AG09309 (cell line): ENCODE data around the gene RASA3.

ENCODE experiments used
- DNase-seq: peaks from one replicate; pipeline ENCODE4 v3.0.0-alpha.2; 2010; ENCODE audit warnings: low read depth
- H3K4me3 ChIP-seq: 2 replicates; pipeline ENCODE4 v1.5.1; 2011; ENCODE audit warnings: mild to moderate bottlenecking, low read depth, low read length, moderate library complexity; ENCODE audit not compliant: control insufficient read depth
- TF ChIP-seq, protein P1 (sequence below): IDR thresholded peaks from 2 replicates; pipeline ENCODE4 v1.5.1; 2011; ENCODE audit warnings: mild to moderate bottlenecking, low read depth, low read length, inconsistent platforms; ENCODE audit not compliant: insufficient read depth, control insufficient read depth; ENCODE audit errors: missing control alignments

The RASA3 gene

DNA sequence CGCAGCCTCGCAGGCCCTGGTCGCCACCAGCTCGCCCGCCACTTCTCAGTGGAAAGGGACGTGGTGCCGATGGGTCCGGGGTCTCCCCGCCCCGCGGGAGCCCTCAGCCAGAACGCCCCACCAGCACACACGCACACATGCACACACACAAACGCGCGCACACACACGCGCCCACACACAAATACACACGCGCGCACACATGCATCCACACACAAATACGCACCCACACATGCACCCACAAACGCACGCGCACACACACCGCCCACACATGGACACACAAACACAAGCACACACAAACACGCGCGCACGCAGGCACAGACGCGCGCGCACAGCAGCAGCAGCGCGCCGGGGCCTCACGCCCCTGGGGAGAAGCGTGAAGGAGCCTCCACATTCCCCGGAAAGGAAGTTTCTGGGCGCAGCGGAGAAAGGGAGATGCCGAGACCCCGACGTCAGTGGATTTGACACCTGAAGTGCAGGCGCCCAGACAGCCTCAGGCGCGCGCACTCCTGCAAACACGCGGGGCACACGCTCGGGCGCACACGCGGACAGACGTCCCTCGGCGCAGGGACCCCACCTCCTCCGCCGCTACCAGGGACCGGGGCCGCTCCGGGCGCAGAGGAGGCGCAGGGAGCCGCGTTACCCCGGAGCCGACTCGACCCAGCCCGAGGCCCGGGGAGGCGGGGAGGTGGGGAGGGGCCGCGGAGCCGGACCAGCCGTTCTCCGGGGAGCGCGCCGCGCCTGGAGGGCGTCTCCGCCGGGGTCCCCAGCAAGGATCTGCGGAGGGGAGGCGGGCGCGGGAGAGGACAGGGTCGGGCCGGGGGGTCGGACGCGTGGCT lies 622 bp downstream of the RASA3 start:
- TF ChIP-seq, protein P1, sequence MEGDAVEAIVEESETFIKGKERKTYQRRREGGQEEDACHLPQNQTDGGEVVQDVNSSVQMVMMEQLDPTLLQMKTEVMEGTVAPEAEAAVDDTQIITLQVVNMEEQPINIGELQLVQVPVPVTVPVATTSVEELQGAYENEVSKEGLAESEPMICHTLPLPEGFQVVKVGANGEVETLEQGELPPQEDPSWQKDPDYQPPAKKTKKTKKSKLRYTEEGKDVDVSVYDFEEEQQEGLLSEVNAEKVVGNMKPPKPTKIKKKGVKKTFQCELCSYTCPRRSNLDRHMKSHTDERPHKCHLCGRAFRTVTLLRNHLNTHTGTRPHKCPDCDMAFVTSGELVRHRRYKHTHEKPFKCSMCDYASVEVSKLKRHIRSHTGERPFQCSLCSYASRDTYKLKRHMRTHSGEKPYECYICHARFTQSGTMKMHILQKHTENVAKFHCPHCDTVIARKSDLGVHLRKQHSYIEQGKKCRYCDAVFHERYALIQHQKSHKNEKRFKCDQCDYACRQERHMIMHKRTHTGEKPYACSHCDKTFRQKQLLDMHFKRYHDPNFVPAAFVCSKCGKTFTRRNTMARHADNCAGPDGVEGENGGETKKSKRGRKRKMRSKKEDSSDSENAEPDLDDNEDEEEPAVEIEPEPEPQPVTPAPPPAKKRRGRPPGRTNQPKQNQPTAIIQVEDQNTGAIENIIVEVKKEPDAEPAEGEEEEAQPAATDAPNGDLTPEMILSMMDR = no peak
- DNase-seq = no peak
- peak overlapping the region; percentile 99 for H3K4me3 ChIP-seq

DNA sequence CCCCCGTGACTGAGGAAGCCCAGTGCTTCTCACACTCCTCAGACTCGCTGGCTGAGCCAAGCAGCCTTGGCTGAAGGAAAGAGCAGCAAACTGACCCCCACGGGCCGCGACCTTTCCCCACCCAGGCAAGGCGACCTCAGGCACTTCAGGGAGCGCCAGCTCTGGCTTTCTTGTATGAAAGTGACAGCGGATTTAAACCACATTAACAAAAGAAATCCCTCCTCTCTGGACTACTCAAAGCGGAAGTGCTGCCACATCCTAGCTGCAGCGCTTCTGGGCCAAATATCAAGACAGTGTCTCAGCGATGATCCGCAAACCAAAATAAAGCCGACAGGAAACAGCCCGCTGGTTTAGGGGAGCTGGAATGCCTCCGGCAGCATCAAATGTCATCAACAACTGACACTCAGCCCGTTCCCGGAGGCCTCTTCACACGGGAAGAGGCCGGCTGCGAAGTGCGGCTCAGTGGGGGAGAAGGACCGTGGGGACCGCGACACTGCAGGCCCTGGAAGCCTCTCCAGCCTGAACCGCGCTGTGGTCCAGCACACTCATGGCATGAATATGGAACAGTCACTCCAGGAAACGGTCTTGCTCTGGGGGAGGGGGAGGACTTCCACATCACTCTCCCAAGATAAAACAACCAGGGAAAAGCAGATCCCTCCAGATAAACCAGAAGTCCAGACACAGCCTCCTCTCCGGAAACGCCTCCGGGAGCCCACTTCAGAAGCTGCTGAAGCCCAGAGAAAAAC lies 1.4 kb downstream of the RASA3 start:
- DNase-seq = no peak
- TF ChIP-seq, protein P1 = no peak
- H3K4me3 ChIP-seq = peak overlapping the region; percentile 99

DNA sequence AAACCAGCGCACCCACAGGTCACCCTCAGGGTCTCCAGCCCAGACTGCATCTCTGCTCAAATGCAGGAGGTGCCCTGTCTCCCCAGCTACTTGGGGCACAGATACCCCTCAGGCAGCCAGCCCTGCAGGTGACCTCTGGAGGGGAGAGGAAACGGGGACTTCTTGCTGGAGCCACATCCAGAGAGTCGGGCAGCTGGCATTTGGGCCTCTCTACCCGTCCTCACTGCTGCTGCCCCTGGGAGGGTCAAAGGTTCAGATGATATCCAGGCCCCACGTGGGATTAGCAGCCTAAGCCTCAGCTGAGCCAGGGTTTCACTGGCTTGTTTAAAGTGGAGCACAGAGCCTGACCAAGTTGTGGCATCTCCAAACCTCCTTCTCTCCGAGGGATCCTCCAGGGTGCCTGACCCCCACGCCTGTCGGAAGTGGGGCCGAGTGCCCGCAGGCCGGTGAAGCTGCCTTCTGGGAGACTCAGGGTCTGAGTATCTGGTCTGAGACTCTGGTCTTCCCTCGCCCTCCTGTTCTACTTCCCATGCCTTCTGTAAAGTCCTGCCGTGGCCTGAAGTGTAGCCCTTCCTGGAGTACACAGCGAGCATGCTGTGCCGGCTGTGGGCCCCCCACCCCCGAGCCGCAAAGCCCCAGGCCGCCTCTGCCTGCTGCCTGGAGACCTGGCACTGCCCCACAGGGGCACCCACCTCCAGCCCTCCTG lies 2.1 kb downstream of the RASA3 start:
- H3K4me3 ChIP-seq = peak overlapping the region; percentile 99
- DNase-seq = no peak
- TF ChIP-seq, protein P1 = no peak

DNA sequence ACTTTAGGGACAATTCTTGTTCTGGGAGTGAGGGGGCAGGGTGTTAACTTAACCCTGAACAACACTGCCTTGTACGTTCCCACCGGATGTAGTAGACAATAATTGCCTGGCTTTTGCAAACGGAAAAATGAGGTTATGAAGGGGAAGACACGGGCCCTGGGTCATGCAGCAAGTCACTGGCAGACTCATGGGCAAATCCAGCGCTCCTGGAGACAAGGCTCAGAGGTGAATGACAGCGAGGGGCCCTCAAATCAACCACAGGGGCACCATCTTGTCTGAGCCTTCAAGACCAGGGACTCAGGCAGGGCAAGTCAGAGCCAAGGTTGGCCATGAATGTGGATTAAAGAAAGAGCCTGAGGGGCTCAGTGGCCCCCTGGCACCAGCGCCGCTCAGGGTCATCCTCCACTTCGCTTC lies 2.8 kb downstream of the RASA3 start:
- peak overlapping the region; percentile 99 for H3K4me3 ChIP-seq
- no peak for DNase-seq
- TF ChIP-seq, protein P1 = no peak

DNA sequence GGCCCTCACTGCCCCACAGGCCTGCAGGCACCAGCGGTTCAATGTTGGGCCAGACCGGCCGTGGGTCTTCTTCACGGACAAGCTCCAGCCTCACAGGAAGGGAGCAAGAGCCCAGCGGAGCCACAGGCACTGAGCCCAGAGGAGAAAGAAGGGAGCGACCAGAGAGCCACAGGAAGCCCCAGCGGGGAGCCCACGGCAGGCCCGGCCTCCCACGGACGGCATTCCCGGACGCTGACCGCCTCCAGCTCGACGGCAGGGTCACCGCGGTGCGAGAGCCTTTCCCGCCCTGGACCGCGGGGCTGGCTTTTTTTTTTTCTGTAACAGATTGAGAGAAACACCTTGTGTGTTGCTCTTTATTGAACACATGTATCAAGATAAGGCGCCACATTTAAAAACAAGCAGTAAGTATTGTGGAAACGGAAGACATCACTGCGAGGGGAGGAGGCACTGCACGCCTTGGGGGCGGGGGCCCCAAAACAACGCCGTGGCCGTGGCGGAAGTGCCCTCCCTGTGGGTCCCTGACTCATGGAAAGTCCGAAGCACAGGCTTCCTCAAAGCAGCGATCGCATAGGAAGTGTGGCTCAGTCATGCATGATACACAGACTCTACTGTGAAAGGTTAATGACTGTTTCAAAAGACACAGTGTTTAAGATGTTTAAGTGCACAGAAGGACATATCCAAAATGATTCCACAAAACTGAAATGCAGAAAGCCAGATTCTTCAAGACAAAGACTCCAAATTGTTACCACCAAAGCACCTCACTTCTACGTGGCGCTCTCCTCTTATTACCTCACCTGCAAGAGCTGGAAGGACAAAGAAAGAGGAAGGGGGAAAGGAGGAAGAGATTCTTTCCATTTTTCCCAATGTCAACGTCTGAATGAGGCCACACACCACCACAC lies 3.5 kb downstream of the RASA3 start:
- H3K4me3 ChIP-seq = peak overlapping the region; percentile 37
- TF ChIP-seq, protein P1 = no peak
- peak; percentile 67 for DNase-seq

DNA sequence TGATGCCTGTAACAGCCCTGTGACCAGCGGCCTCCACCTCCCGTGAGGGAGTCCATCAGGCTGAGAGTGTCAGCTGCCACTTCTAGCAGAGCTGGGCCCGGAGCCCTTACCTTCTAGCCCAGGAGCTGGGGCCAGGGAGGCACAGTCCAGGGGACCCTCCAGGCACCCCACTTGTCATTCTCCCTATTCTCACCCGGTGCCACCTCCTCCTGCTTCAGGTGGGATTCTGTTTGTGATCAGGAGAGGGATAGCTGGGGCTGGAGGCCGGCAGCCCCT lies 4.1 kb downstream of the RASA3 start:
- no peak for DNase-seq
- TF ChIP-seq, protein P1 = no peak
- peak overlapping the region; percentile 37 for H3K4me3 ChIP-seq
